ENCODE data around the gene SFT2D3.

Gene SFT2D3

GRCh38 chr2:127707890-127708648 is 6.8 kb downstream of the SFT2D3 start:
- no peak for DNase-seq (ENCODE audit: low read depth)

- no peak for DNase-seq (ENCODE audit: low read depth)
Observed at GRCh38 chr2:127709336-127709735, 8.0 kb downstream of the SFT2D3 start.

- DNase-seq (ENCODE audit: low read depth) = no peak
Observed at GRCh38 chr2:127712999-127713398, 11.7 kb downstream of the SFT2D3 start.

- DNase-seq (ENCODE audit: low read depth) = no peak
Observed at GRCh38 chr2:127713562-127713961, 12.3 kb downstream of the SFT2D3 start.

- DNase-seq (ENCODE audit: low read depth) = no peak
Observed at GRCh38 chr2:127715778-127716449, 14.6 kb downstream of the SFT2D3 start.

GRCh38 chr2:127718271-127718670 is 17.0 kb downstream of the SFT2D3 start:
- no peak for DNase-seq (ENCODE audit: low read depth)

- no peak for DNase-seq (ENCODE audit: low read depth)
Observed at GRCh38 chr2:127719301-127720218, 18.3 kb downstream of the SFT2D3 start.

- DNase-seq (ENCODE audit: low read depth) = no peak
Observed at GRCh38 chr2:127721311-127721977, 20.1 kb downstream of the SFT2D3 start.

- no peak for DNase-seq (ENCODE audit: low read depth)
Observed at GRCh38 chr2:127721978-127722355, 20.7 kb downstream of the SFT2D3 start.

GRCh38 chr2:127722807-127723206 is 21.5 kb downstream of the SFT2D3 start:
- no peak for DNase-seq (ENCODE audit: low read depth)

- DNase-seq (ENCODE audit: low read depth) = no peak
Observed at GRCh38 chr2:127726158-127726880, 25.0 kb downstream of the SFT2D3 start.

- no peak for DNase-seq (ENCODE audit: low read depth)
Observed at GRCh38 chr2:127733113-127733815, 32.0 kb downstream of the SFT2D3 start.

- DNase-seq (ENCODE audit: low read depth) = no peak
Observed at GRCh38 chr2:127733816-127734537, 32.7 kb downstream of the SFT2D3 start.

- DNase-seq (ENCODE audit: low read depth) = no peak
Observed at GRCh38 chr2:127735044-127735443, 33.7 kb downstream of the SFT2D3 start.

GRCh38 chr2:127735537-127736399 is 34.5 kb downstream of the SFT2D3 start:
- DNase-seq (ENCODE audit: low read depth) = no peak

GRCh38 chr2:127737892-127738291 is 36.6 kb downstream of the SFT2D3 start:
- DNase-seq (ENCODE audit: low read depth) = no peak

GRCh38 chr2:127739800-127740199 is 38.5 kb downstream of the SFT2D3 start:
- no peak for DNase-seq (ENCODE audit: low read depth)

GRCh38 chr2:127740665-127741288 is 39.5 kb downstream of the SFT2D3 start:
- no peak for DNase-seq (ENCODE audit: low read depth)

All from activated T-cell treated with anti-CD3 and anti-CD28 coated beads for 1 hour (primary cell).